Cortex of kidney (tissue), 1 donor: ENCODE data around the gene DDX27.
"Not testable (repeated sequence)": the region's sequence is repeated elsewhere in the genome, so short reads cannot be mapped to it uniquely, and the experiment has no call there.

Source experiments
- DNase-seq: peaks from one replicate; lab custom pipeline; 2025; lab: John Stamatoyannopoulos, UW

DDX27 gene

DNA sequence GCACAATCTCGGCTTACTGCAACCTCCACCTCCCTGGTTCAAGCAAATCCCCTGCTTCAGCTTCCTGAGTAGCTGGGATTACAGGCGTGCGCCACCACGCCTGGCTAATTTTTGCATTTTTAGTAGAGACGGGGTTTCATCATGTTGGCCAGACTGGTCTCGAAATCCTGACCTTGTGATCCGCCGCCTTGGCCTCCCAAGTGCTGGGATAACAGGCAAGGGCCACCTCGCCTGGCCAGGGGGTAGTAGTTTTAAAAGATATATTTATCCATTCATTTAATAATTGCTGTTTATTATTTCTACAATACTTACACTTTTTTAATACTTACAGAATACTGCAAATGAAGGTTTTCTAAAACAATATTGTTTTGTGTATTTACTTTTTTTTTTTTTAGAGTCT, 15.5 kb upstream of the DDX27 start:
- DNase-seq, result no peak

DNA sequence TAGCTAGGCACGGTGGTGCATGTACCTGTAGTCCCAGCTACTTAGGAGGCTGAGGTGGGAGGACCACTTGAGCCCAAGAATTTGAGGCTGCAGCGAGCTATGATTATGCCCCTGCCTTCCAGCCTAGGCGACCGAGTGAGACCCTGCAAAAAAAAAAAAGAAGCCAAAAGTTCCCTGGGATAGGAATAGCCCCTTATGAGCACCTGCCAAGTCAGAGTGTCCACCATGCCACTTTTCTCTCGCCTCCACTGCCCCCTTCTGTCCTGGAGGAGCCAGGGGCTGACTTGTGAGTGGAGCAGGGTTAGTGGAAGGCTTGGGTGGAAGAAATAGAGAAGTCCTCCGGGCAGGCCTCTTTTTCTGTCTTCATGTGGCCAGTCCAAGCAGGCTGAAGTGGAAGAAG, 12.1 kb upstream of the DDX27 start:
- DNase-seq, result no peak

DNA sequence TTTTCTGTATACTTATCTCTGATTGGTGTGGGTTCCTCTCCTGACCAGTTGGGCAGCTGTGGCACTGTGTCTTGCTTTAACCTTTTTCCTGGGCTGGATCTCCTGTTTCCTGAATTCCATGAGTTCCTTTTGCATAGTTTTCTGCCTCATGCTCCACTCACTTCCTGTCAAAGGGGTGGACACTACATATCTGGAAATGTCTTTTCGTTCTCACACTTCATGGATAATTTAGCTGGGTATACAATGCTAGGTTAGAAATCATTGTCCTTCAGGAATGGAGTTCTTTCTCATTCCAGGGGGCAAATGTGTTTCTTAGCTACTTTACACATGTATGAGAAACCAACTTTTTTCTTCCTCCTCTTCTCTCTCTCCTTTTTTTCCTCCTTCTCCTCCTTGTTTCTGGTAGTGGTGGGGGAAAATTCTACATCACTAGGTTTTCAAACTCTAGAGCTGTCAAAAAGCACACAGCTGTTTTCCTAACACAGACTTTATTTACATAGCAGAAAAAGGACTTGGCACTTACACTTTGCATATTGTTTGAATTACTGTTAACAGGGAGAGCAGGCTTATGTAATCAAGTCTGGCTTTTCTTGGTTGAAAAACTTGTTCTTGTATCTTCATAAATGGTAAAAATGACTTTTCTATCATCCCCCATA, 9.0 kb upstream of the DDX27 start:
- DNase-seq, result no peak

DNA sequence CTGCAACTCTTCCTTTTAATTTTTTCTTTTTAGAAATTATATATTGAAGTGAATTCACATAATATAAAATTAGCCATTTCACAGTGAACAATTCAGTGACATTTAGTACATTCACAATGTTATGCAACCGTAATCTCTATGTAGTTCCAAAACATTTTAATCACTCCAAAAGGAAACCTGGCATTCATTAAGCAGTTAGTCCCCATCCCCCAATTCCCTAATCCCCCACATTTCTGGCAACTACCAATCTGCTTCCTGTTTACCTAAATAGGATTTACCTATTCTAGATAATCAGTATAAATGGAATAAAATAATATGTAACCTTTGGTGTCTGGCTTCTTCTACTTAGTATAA, 8.5 kb upstream of the DDX27 start:
- no peak for DNase-seq

DNA sequence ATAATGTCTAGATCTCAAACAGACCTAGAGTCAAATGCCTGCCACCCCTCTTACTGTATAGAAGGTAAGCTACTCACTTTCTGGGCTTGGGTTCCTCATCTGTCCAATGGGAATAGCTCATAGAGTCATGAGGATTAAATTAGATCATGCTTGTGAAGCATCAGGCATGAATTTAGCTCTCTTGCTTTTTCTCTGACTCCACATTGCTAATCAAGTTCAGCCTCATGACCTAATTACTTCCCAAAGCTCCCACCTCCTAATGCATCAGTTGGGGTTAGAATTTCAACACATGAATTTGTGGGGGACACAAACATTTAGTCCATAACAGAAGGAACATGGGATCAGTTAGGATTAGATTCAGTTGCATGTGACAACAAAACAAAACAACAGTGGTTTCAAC, 4.6 kb upstream of the DDX27 start:
- no peak for DNase-seq

DNA sequence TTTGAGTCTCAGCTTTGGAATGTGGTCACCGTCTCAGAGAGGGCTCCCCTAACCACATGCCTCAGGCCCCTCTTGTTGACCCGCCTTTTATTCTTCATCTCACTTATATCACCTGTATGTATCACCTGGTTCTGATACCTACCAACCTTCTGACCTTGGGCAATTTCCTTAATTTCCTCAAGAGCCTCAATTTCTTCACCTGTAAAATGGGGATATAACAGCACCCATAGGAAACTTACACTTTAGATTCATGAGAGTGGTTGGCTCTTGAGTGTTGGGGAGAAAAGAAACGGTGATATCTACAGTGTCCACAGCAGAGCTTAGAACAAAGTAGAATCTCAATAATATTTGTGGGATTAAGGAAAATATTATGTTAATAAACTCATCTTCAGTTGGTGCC, 4.0 kb upstream of the DDX27 start:
- no peak for DNase-seq

DNA sequence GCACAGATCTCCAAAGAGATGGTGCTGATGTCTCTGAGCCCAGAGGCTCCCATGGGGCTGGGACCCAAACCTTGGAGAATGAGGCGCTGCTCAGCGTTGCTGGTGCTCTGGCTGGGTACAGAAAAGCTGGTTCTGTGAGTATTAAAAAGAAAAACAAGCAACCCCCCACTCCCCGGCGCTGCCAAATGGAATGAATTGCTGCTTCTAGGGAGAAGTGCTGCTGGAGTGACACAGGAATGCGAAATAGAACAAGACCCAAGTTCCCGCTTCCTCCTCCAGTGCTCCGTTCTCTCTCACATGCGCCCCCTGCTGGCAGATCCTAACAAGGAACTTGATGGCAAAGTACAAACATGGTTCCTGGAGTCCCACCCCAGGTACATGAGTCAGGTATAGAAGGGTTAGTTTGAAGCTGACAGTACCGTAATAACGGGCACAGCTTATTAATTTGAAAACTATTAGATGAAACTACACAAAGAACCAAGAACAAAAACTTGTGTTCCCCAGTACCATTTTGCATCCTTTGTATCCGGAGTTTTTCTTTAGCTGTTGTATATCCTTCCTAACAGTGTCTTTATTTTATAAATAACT, 2.1 kb upstream of the DDX27 start:
- DNase-seq, result no peak

DNA sequence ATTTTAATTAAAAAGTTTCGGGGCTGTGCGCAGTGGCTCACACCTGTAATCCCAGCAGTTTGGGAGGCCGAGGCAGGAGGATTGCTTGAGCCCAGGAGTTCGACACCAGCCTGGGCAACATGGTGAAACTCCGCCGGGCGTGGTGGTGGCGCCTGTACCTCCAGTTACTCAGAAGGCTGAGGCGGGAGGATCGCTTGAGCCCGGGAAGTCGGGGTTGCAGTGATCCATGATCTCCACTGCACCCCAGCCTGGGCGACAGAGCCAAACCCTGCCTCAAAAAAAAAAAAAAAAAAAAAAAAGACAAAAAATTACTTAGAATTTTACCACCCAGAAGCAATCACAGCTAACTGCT, 501 bp upstream of the DDX27 start:
- not testable (repeated sequence) for DNase-seq

DNA sequence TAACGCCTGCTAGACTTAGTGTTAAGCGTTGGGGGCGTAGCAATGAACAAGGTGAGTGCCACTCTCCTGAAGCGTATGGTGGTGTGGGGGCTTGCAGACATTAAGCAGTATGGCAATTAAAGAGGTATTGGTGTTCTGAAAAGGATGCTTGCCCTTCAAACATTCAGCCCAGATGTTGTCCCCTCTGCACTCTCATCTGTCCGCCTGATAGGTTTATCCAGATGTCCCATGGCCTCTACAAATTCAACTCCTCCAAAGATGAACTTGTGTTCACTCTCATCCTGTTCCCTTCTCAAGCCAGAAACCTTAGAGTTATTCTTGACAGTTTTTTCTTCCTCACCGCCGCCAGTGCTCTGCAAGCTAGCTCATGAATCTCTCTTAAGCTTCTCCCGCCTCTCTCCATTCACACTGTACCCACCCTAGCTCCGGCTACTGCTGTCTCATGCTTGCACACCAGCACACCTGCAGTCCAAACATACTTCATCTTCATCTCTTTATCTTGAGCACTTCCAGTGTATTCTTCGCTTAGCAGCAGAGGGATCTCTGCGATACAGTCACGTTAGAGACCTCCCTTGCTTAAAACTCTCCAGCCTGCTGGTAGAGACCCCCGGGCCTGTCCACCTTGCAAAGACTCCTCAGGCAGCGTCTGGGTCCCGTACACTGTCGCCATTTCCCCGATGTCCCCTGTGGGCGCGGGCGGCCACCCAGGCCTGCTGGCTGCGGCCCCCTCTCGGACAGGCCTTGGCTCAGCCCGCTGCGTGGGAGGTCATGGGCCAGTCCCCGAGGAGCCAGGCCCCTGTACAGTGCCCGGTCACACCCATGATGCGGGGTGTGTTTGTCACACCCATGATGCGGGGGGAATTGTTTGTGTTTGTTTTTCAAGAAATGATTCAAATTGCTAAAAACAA, 962 bp downstream of the DDX27 start:
- DNase-seq, result no peak

DNA sequence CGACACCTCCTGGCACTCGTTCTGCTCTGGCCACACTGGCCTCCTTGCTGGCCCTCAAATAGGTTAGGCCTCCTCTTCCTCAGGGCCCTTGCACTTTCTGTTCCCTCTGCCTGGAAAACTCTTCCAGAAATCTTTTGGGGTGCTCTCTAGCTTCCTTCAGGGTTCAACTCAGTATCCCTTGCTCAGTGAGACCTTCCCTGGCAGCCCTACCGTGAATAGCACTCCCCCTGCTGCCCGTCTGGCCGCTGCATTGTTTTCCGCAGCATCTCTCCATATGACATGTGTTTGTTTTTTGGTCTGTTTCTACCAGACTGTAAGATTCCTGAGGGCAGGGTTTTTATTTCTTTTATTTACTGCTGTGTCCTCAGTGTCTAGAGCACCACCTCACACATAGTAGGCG, 6.7 kb downstream of the DDX27 start:
- no peak for DNase-seq

DNA sequence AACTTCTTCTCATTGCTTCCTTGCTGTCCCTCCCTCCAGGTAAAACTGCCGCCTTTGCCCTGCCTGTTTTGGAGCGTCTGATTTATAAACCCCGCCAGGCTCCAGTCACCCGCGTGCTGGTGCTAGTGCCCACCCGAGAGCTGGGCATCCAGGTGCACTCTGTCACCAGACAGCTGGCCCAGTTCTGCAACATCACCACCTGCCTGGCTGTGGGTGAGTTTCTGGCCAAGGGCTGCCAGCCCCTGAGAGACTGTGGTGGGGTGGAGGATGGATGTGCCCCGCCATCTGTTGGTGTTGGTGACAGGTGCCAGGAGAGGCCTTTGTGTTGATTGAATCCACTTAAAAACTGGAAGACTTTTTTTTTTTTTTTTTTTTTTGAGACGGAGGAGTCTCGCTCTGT, 9.5 kb downstream of the DDX27 start:
- DNase-seq, result no peak

DNA sequence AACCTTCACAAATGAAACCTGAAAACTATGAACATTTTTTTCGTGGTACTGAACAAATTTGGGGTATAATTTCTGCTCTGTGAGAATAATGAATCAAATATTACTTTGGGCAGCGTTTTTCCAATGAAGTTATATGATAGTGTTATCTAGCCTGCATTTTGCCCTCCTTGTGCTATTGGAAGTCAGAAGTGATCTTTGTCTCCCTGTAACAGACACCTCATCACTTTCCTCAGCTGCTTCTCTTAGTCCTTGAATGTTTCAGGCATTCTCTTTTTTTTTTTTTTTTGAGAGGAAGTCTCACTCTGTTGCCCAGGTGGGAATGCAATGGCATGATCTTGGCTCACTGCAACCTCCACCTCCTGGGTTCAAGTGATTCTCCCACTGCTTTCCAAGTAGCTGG, 10.2 kb downstream of the DDX27 start:
- DNase-seq, result no peak

DNA sequence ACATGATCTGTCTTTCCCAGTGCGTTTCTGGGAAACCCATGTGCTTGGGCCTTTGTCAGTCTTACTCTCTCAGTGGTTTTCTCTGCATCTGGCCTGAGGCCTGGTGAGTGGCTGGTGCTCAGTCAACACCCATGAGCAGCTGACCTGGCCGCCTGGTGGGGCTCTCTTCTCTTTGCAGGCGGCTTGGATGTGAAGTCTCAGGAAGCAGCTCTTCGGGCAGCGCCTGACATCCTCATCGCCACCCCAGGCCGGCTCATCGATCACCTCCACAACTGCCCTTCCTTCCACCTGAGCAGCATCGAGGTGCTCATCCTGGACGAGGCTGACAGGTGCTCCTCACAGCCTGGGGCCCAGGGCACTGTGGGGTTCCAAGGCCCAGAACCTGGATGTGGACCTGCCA, 10.8 kb downstream of the DDX27 start:
- no peak for DNase-seq

DNA sequence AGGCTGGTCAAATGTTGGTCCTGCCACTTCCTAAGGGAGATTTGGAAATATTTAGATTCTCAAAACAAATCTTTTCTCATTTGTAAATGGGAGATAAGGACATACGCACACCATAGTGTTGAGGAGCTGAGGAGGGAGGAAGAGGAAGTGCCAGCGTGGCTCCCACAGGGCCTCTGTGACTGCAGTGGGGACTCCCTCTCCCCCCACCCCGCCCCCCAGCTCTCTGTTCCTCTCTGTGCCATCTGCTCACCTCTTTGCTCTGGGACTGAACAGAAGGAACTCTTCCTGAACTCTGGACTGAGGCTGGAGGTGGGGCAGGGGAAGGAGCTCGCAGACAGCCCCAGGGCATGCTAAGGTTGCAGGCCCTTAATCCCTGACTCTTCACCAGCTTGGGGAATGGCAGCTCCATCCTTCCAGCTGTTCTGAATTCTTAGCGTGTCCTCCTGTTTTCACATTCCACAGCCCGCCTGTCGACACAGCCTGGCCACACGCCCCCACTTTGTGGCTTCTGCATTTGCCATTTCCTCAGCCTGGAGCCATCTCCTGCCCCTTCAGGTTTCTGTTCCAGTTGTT, 11.4 kb downstream of the DDX27 start:
- no peak for DNase-seq

DNA sequence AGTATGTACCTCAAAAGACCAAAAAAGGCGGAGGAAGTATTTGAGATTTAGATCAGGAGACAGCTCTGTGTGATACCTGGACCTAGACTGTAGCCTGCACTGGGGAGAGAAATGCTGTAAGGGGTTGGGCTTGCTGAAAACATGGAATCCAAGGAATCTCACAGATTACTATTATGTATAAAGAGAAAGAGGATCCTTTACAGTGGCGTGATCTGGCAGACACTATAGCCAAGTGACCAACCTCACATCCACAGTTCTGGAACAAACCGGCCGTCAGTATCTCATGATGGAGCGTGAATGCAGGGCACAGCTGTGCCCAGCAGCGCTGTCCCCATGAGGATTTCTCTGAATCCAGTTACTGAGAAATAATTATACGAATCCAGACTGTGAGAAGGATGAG, 12.3 kb downstream of the DDX27 start:
- no peak for DNase-seq

DNA sequence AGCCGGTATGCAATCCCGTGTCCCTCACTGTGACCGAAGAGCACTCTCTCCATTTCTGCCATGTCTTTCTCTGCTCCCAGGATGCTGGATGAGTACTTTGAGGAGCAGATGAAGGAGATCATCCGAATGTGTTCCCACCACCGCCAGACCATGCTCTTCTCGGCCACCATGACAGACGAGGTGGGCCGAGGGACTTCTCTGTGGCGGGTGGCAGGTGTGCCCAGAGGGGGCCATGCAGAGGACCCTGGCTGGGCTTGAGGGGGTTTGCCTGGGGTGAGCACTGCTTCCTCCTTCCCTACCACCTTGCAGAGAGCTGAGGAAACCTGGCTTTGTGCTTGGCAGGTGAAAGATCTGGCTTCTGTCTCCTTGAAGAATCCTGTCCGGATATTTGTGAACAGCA, 14.0 kb downstream of the DDX27 start:
- DNase-seq, result no peak

DNA sequence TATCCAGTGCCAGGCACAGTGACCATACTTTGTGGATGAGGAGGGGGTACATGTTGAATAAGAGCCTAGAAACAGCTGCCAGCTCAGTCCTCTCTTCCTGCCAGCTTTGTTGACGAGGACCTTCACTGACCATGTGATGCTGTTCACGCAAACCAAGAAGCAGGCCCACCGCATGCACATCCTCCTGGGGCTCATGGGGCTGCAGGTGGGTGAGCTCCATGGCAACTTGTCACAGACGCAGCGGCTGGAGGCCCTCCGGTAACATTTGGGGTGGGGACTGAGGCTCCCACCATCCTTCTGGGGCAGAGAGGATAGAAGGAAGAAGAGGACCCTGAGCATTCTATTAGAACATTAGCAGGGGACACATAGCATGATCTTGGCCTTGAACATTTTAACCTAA, 15.6 kb downstream of the DDX27 start:
- DNase-seq, result no peak

DNA sequence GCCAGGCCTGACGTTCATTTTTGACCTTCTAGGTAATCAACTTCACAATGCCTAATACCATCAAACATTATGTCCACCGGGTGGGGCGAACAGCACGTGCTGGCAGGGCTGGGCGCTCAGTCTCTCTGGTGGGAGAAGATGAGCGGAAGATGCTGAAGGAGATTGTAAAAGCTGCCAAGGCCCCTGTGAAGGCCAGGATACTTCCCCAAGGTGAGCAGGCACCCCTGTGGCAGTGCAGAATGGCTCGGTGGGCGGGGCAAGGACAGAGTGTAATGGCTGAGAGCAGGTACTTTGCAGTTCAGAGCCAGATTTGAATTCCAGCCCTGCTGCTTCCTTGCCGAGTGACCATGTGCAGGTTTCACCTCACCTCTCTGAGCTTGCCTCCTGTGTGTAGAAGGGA, 17.1 kb downstream of the DDX27 start:
- no peak for DNase-seq

DNA sequence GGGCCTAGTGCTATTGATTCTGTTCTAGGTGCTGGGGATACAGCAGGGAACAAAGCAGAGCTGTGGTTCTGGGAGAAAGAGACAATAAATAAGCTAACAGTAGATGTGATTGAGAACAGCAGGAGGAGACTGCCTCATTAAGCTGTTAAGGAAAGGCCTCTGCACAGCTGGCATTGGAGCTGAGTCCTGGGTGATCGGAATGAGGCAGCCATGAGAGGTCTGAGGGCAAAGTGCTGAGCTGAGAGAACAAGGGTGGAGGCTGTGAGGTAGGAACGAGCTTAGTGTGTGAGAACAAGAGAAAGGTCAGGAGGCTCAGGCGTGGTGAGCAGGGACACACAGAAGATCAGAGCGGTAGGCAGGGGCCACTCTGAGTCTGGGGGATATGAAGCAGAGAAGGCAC, 18.3 kb downstream of the DDX27 start:
- DNase-seq, result no peak

DNA sequence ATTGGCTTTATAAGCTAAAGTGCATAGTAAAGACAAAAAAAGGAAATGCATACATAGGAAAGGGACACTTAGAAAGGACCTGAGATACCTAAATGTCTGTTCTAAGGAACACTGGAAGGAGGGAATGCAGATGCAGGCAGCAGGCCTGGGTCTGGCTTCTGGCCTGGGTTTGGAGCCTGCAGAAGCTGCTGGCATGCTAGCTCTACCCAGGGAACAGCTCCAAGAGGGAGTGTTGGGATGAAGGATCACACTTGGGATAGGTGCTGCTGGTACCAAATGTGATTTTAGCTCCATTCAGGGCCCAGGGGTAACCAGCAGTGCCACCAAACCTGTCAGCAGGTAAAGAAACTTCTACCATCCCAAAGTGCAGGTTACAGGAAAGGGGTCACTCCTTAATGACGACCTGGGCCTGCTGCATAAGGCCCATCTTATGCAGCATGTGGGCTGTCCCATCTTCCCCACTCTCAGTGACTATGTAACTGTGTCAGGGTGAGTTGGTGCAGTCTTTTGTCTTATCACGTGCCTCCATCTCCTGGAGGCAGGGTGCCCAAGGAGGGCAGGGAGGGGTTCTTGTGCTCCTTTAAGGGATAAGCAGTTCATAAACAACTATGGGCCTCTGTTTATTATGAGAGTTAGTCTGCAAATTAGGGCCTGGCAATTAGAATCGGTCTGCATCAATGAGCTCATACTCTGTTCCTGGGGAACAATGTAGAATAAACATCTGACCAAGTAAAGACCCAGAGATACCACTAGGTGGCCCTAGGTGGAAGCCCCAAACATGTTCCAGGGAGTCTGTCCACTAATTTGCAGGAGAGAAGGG, 26.9 kb downstream of the DDX27 start:
- no peak for DNase-seq

DNA sequence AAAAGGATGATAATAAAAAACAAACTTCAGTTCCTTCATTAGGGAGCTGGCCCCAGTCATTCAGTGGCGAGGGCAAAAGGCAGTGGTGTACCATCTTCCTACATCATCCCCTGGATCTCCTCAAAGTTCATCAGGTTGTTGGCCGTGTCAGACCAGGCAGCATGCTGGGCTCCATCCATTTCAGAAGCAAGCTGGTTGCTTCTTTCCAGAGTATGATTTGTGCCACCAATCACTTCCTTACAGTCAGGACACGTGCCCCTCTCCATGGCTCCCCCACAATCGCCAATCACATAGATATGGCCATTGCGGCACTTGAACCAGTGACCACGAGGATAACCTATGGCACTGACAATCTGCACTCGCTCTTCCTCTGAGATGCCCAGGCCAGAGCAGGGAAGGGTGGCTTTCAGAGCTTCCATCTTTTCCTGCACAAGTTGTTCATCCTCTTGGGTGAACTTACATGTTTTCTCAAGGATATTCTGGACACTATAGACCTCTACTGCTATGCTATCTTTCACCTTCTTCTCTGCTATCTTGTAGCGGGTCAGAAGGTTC, 28.0 kb downstream of the DDX27 start:
- no peak for DNase-seq

DNA sequence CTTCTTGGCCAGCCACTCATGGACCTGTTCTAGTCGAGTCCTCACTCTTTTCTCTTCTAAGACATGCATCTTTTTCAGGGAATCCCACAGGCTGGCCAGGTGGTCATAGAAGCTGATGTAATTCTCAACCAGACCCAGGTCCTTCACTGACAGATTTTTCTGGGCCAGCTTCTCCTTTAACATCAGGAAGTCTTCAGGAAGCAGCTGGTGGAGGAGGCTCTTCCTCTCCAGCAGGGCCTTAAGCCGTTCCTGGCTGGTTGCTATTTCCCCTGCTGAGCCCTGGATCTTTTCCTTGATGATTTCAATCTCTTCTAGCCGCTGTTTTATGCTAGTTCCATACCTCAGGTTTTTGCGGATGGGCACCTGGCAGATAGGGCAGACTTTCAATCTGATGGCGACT, 28.6 kb downstream of the DDX27 start:
- no peak for DNase-seq
